Measurements from ENCODE around the gene OXCT1.
"Not testable (repeated sequence)": the region's sequence is repeated elsewhere in the genome, so short reads cannot be mapped to it uniquely, and the experiment has no call there.

The OXCT1 gene

GRCh38 chr5:41773799-41774198 lies 96.4 kb downstream of the OXCT1 start:
- DNase-seq (ENCODE audit: low spot score) = no peak

- no peak for DNase-seq (ENCODE audit: low spot score)
These were observed 97.3 kb downstream of the OXCT1 start for GRCh38 chr5:41772785-41773442.

- no peak for DNase-seq (ENCODE audit: low spot score)
These were observed 98.2 kb downstream of the OXCT1 start for GRCh38 chr5:41772056-41772455.

- DNase-seq (ENCODE audit: low spot score) = no peak
These were observed 99.4 kb downstream of the OXCT1 start for GRCh38 chr5:41770799-41771198.

GRCh38 chr5:41768692-41769091 lies 101.5 kb downstream of the OXCT1 start:
- no peak for DNase-seq (ENCODE audit: low spot score)

GRCh38 chr5:41764650-41765049 lies 105.6 kb downstream of the OXCT1 start:
- DNase-seq (ENCODE audit: low spot score) = no peak

GRCh38 chr5:41763574-41763973 lies 106.7 kb downstream of the OXCT1 start:
- DNase-seq (ENCODE audit: low spot score) = no peak

- DNase-seq (ENCODE audit: low spot score) = no peak
These were observed 107.1 kb downstream of the OXCT1 start for GRCh38 chr5:41763081-41763480.

GRCh38 chr5:41762426-41762825 lies 107.8 kb downstream of the OXCT1 start:
- no peak for DNase-seq (ENCODE audit: low spot score)

- DNase-seq (ENCODE audit: low spot score) = no peak
These were observed 108.6 kb downstream of the OXCT1 start for GRCh38 chr5:41761663-41762062.

- no peak for DNase-seq (ENCODE audit: low spot score)
These were observed 114.5 kb downstream of the OXCT1 start for GRCh38 chr5:41755705-41756104.

GRCh38 chr5:41754857-41755256 lies 115.4 kb downstream of the OXCT1 start:
- DNase-seq (ENCODE audit: low spot score) = peak; percentile 5

- DNase-seq (ENCODE audit: low spot score) = no peak
These were observed 118.4 kb downstream of the OXCT1 start for GRCh38 chr5:41751867-41752266.

GRCh38 chr5:41748631-41749030 lies 121.6 kb downstream of the OXCT1 start:
- DNase-seq (ENCODE audit: low spot score) = no peak

- DNase-seq (ENCODE audit: low spot score) = no peak
These were observed 122.5 kb downstream of the OXCT1 start for GRCh38 chr5:41747708-41748107.

GRCh38 chr5:41747301-41747700 lies 122.9 kb downstream of the OXCT1 start:
- DNase-seq (ENCODE audit: low spot score) = no peak

- not testable (repeated sequence) for DNase-seq (ENCODE audit: low spot score)
These were observed 127.6 kb downstream of the OXCT1 start for GRCh38 chr5:41742608-41743007.

- DNase-seq (ENCODE audit: low spot score) = no peak
These were observed 131.4 kb downstream of the OXCT1 start for GRCh38 chr5:41738710-41739354.

GRCh38 chr5:41736641-41737040 lies 133.6 kb downstream of the OXCT1 start:
- no peak for DNase-seq (ENCODE audit: low spot score)

GRCh38 chr5:41735213-41735612 lies 135.0 kb downstream of the OXCT1 start:
- no peak for DNase-seq (ENCODE audit: low spot score)

GRCh38 chr5:41729381-41729780 lies 140.8 kb downstream of the OXCT1 start:
- DNase-seq (ENCODE audit: low spot score) = not testable (repeated sequence)

GRCh38 chr5:41728281-41728680 lies 141.9 kb downstream of the OXCT1 start:
- DNase-seq (ENCODE audit: low spot score) = no peak

- no peak for DNase-seq (ENCODE audit: low spot score)
These were observed 147.8 kb downstream of the OXCT1 start for GRCh38 chr5:41722359-41722950.

- DNase-seq (ENCODE audit: low spot score) = no peak
These were observed 148.7 kb downstream of the OXCT1 start for GRCh38 chr5:41721516-41721915.
